HEK293T (cell line): ENCODE measurements around the gene FBLN1.
"Not testable (repeated sequence)": the region's sequence is repeated elsewhere in the genome, so short reads cannot be mapped to it uniquely, and the experiment has no call there.

Source experiments
- CTCF ChIA-PET: fragments of 350-600 bp; formaldehyde crosslinking; extraction: SDS; loops from one replicate; lab custom pipeline; 2021; ENCODE audit warnings: antibody characterized with exemption, inconsistent platforms; lab: Yijun Ruan, JAX
- POLR2A ChIA-PET: fragments of 350-600 bp; formaldehyde crosslinking; extraction: SDS; loops from one replicate; lab custom pipeline; 2020; ENCODE audit warnings: antibody characterized with exemption, inconsistent platforms; lab: Yijun Ruan, JAX
- DNase-seq: peaks from one replicate; pipeline ENCODE4 v3.0.0; 2012; ENCODE audit warnings: mixed read lengths; ENCODE audit errors: extremely low spot score
- ARNT ChIP-seq: fragments of 450-650 bp; IDR thresholded peaks from 2 replicates; pipeline ENCODE4 v1.6.1; 2017; ENCODE audit warnings: mild to moderate bottlenecking
- BHLHE40 ChIP-seq: fragments of 450-650 bp; IDR thresholded peaks from 2 replicates; pipeline ENCODE4 v1.6.1; 2016; ENCODE audit warnings: mild to moderate bottlenecking, moderate library complexity, borderline replicate concordance
- CTBP1 ChIP-seq: fragments of 450-650 bp; IDR thresholded peaks from 2 replicates; pipeline ENCODE4 v1.6.1; 2016; ENCODE audit warnings: borderline replicate concordance
- ELF4 ChIP-seq: fragments of 450-650 bp; IDR thresholded peaks from 2 replicates; pipeline ENCODE4 v1.6.1; 2017; ENCODE audit warnings: antibody characterized with exemption
- FOXA1 ChIP-seq: fragments of 450-650 bp; IDR thresholded peaks from 2 replicates; pipeline ENCODE4 v1.6.1; 2016; ENCODE audit warnings: mild to moderate bottlenecking
- FOXK2 ChIP-seq: fragments of 450-650 bp; IDR thresholded peaks from 2 replicates; pipeline ENCODE4 v1.6.1; 2016; ENCODE audit warnings: mild to moderate bottlenecking
- FOXM1 ChIP-seq: fragments of 450-650 bp; IDR thresholded peaks from 2 replicates; pipeline ENCODE4 v1.6.1; 2017; ENCODE audit warnings: mild to moderate bottlenecking, borderline replicate concordance
- HDGF ChIP-seq: fragments of 450-650 bp; IDR thresholded peaks from 2 replicates; pipeline ENCODE4 v1.6.1; 2017; ENCODE audit warnings: antibody characterized with exemption, borderline replicate concordance
- L3MBTL2 ChIP-seq: fragments of 450-650 bp; conservative IDR thresholded peaks from 2 replicates; pipeline ENCODE4 v1.6.1; 2016; ENCODE audit warnings: mild to moderate bottlenecking
- LEF1 ChIP-seq: fragments of 450-650 bp; IDR thresholded peaks from 2 replicates; pipeline ENCODE4 v1.6.1; 2017; ENCODE audit warnings: mild to moderate bottlenecking, borderline replicate concordance
- NFRKB ChIP-seq: fragments of 450-650 bp; IDR thresholded peaks from 2 replicates; pipeline ENCODE4 v1.6.1; 2016; ENCODE audit warnings: mild to moderate bottlenecking, moderate library complexity
- PKNOX1 ChIP-seq: fragments of 450-650 bp; IDR thresholded peaks from 2 replicates; pipeline ENCODE4 v1.6.1; 2016
- SP1 ChIP-seq: fragments of 450-650 bp; IDR thresholded peaks from 2 replicates; pipeline ENCODE4 v1.6.1; 2017
- SUZ12 ChIP-seq: fragments of 450-650 bp; IDR thresholded peaks from 2 replicates; pipeline ENCODE4 v1.6.1; 2016; ENCODE audit warnings: mild to moderate bottlenecking
- TARDBP ChIP-seq: fragments of 450-650 bp; IDR thresholded peaks from 2 replicates; pipeline ENCODE4 v1.6.1; 2016
- ZNF384 ChIP-seq: fragments of 450-650 bp; IDR thresholded peaks from 2 replicates; pipeline ENCODE4 v1.6.1; 2016

The FBLN1 gene

GRCh38 chr22:45541382-45541979 lies 38.8 kb downstream of the FBLN1 start:
- TF ChIP-seq BHLHE40 (no peak), ARNT (no peak), HDGF (no peak), TARDBP (no peak), SP1 (no peak), FOXA1 (no peak)
- CTCF ChIA-PET = no interaction called here
- DNase-seq = no peak
- POLR2A ChIA-PET = no interaction called here

- DNase-seq = no peak
- ChIA-PET CTCF (no interaction called here), POLR2A (no interaction called here)
- TF ChIP-seq SP1 (no peak), ELF4 (no peak), SUZ12 (no peak), ARNT (no peak), PKNOX1 (no peak), FOXM1 (no peak)
These were observed 39.4 kb downstream of the FBLN1 start for GRCh38 chr22:45542001-45542520.

GRCh38 chr22:45542736-45543135 lies 40.1 kb downstream of the FBLN1 start:
- DNase-seq, CTCF ChIA-PET, POLR2A ChIA-PET: not testable (repeated sequence)

GRCh38 chr22:45543243-45543642 lies 40.6 kb downstream of the FBLN1 start:
- CTCF ChIA-PET = no interaction called here
- TF ChIP-seq NFRKB = no peak
- TF ChIP-seq ZNF384 = no peak
- no peak for TF ChIP-seq FOXA1
- no peak for TF ChIP-seq SP1
- no peak for TF ChIP-seq CTBP1
- no peak for TF ChIP-seq FOXM1
- TF ChIP-seq FOXK2 = no peak
- TF ChIP-seq PKNOX1 = no peak
- no peak for TF ChIP-seq BHLHE40
- no peak for TF ChIP-seq SUZ12
- no peak for TF ChIP-seq HDGF
- no peak for TF ChIP-seq ARNT
- TF ChIP-seq L3MBTL2 = no peak
- TF ChIP-seq TARDBP = no peak
- no peak for TF ChIP-seq ELF4
- TF ChIP-seq LEF1 = no peak
- no peak for DNase-seq
- POLR2A ChIA-PET = no interaction called here

- no peak for DNase-seq
- TF ChIP-seq TARDBP (no peak), FOXA1 (no peak), LEF1 (no peak), ZNF384 (no peak), ARNT (no peak), HDGF (no peak), CTBP1 (no peak), FOXK2 (no peak), PKNOX1 (no peak), BHLHE40 (no peak), ELF4 (no peak), FOXM1 (no peak)
- ChIA-PET POLR2A (no interaction called here), CTCF (no interaction called here)
These were observed 42.0 kb downstream of the FBLN1 start for GRCh38 chr22:45544588-45545170.

GRCh38 chr22:45546333-45547015 lies 43.8 kb downstream of the FBLN1 start:
- no peak for DNase-seq
- TF ChIP-seq TARDBP = no peak
- TF ChIP-seq NFRKB = no peak
- TF ChIP-seq PKNOX1 = no peak
- no peak for TF ChIP-seq BHLHE40
- no peak for TF ChIP-seq HDGF
- no peak for TF ChIP-seq SUZ12
- no peak for TF ChIP-seq L3MBTL2
- TF ChIP-seq SP1 = no peak
- no peak for TF ChIP-seq ELF4
- no peak for TF ChIP-seq FOXM1
- TF ChIP-seq LEF1 = no peak
- TF ChIP-seq FOXK2 = no peak
- TF ChIP-seq ZNF384 = no peak
- TF ChIP-seq CTBP1 = no peak
- no peak for TF ChIP-seq FOXA1
- ChIA-PET CTCF (no interaction called here), POLR2A (no interaction called here)
